Measurements from ENCODE around the gene BACH2. TPM values are rescaled to one million over a fixed set of nuclear protein-coding genes. Genes with fewer than 3 reads are reported as not detected.
"Not testable (repeated sequence)": the region's sequence is repeated elsewhere in the genome, so short reads cannot be mapped to it uniquely, and the experiment has no call there.

Gene BACH2
- polyA plus RNA-seq, 1 donor: 11.4 TPM

DNA sequence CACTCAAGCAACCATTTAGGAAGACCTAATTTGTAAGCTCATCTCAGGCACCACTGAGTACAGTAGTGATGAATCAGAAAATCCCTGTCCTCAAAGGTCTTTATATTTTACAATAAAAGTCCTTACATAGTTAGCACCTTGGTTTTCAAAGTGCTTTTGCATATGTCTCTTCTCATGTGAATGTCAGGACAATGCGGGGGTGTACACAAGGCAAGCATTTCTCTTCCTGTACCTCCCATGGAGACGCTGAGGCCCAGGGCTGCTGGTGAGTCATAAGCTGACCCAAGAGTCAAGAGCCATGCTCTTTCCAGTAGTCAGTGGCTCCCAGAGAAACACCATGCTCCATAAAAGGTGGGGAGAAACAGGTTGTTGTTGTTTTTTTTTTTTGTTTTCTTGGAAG lies 228.4 kb downstream of the BACH2 start:
- DNase-seq: peak; percentile 17

DNA sequence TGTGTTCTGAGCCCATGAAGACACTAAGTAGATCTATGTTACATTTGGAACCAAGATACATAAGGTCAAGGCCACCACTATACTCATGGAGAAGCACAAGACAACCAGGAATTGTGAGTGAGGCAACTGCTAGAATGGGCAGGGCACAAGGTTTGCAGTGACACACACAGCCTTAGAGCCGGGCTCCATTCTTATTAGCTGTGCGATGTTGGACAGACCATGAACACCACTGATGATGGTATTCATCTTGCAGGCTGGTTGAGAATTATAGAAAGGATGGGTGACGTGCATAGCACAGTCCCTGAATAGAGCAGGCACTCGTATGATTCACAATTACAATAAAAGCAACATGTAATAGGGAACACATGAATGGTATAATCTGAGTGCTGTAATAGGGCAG lies 229.9 kb downstream of the BACH2 start:
- no peak for DNase-seq

DNA sequence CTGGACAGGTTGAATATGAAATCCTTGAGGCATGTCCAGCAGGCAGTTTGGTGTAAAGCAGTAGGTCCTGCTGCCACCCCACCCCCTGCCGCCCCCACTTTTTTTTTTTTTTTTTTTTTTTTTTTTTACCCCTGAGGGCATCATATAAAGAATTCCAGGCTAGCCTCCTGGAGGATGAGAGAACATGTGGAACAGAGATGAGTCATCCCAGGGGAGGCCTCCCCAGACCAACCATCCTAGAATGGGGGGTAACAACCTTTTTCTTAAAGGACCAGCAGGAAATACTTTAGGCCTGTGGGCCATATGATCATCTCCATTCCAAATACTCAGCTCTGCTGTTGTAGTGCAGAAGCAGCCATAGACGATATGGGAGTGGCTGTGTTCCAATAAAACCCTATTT lies 231.5 kb downstream of the BACH2 start:
- no peak for DNase-seq

DNA sequence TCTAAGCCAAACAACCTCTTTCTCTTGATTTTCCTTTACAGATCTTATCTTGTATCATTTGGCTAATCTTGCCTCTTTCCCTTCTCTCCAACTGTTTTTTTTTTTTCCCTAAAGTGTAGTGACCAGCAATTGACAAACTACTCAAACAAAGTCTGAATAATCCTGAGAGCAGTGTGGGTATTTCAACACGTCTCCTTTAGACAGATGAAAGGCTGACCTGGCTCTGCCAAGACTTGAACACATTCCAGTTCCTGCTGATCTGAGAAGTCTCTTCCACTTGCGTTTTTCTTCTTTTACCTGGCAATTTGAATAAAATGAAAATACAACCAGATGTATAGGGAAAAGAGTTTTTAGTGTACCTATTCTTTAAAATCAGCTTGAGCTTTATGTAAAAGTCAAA lies 234.0 kb downstream of the BACH2 start:
- DNase-seq: no peak

DNA sequence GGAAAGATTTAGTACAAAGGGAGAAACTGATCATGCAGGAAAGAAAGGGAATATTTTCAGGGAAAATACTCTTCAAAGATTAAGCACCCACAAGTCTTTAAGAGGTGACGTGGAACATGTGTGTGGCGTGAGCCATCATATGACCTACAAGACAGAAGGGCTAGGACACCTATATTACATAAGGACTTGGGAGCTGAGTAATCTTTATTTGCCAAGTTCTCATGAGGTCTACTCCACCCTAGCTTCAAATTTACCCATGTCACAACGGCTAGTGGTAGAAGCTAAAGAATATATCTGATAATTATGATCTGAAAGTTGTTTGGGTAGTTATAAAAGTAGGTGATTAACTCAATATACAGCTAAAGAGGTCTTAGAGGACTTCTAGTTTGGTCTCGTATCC lies 234.6 kb downstream of the BACH2 start:
- no peak for DNase-seq

DNA sequence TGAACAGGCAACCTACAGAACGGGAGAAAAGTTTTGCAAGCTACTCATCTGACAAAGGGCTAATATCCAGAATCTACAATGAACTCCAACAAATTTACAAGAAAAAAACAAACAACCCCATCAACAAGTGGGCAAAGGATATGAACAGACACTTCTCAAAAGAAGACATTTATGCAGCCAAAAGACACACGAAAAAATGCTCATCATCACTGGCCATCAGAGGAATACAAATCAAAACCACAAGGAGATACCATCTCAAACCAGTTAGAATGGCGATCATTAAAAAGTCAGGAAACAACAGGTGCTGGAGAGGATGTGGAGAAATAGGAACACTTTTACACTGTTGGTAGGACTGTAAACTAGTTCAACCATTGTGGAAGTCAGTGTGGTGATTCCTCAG lies 237.5 kb downstream of the BACH2 start:
- DNase-seq: not testable (repeated sequence)

DNA sequence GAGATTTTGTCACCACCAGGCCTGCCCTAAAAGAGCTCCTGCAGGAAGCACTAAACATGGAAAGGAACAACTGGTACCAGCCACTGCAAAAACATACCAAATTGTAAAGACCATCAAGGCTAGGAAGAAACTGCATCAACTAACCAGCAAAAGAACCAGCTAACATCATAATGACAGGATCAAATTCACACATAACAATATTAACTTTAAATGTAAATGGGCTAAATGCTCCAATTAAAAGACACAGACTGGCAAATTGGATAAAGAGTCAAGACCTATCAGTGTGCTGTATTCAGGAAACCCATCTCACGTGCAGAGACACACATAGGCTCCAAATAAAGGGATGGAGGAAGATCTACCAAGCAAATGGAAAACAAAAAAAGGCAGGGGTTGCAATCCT lies 240.7 kb downstream of the BACH2 start:
- DNase-seq: not testable (repeated sequence)

DNA sequence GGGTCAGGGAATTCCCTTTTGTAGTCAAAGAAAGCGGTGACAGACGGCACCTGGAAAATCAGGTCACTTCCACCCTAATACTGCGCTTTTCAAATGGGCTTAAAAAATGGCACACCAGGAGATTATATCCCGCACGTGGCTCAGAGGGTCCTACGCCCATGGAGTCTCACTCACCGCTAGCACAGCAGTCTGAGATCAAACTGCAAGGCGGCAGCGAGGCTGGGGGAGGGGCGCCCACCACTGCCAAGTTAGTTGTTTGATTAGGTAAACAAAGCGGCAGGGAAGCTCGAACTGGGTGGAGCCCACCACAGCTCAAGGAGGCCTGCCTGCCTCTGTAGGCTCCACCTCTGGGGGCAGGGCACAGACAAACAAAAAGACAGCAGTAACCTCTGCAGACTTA lies 242.4 kb downstream of the BACH2 start:
- DNase-seq: not testable (repeated sequence)

DNA sequence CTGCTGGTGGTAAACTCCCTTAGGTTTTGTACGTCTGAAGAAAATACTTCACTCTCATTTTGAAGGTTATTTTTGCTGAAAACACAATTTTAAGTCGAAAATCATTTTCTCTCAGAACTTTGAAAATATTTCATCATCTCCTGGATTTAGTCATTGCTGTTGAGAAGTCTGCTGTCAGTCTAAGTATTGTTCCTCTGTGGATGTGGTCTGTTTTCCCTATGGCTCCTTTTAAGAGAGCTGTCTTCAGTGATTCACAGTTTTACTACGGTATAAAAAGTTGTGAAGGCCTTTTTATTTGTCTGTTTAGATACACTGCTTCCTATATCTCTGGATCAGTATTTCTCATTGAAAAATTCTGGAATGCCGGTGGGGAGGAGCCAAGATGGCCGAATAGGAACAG lies 243.0 kb downstream of the BACH2 start:
- no peak for DNase-seq

DNA sequence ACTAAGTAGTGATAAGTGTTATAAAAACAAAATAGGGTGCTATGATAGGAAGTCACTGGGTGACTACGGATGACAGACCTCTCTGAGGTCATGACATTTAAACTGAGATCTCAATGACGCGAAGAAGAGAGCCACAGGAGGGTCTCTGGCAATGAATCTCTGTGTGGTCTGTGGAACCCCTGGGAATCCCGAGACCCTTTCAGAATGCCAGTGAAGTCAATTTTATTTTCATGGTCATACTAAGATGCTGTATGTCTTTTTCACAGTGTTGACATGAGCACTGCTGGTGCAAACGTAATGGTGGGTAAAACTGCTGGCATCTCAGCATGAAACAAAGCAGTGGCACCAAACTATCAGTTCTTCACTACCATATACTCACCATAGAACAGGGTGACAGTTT lies 247.3 kb downstream of the BACH2 start:
- DNase-seq: no peak

DNA sequence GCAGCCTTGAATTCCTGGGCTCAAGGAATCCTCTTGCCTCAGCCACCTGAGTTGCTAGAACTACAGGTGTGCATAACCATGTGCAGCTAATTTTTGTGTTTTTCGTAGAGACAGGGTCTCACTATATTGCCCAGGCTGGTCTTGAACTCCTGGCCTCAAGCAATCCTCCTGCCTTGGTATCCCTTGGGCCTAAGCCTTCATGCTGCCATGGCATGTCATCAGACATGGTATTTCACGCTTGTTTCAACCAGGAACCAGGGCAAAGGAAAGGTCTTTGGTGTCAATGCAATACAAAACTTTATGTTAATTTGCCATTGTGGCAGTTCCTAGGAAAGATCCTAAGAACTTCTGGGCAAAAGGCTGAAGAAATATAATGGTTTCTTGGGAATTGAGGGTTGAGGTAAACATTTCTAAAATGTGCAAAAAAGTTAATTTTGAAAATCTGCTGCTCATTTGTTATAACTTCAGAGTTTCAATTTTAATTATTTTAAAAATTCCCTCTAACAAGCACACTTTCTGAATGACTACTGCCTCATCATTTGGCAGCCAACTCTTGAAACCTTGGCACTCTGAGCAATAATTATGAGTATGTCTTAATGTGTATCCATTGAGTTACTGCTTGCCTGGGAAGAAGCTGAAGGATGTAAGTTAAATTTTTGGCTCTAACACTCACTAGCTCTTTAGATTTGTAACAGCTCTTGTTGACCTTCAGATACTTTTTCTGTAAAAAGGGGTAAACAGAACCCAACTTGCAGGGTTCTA lies 248.3 kb downstream of the BACH2 start:
- no peak for DNase-seq

DNA sequence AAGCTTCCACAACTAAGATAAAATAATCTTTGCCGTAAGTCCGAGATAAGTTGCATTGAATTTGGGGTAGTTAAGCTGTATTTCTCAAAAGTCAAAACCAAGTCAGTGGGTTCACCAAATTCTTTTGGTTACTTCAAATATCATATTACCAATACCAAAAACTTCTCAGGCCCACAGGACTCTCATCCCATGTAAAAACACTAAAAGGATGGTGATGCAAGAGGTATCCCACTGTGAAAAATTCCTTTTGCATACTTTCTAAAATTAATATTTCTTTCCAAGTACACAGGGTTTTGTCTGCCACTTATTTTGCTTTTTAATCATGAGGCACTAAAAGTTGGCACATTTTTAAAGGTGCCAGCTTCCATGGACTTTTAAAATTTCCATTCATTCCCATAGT lies 251.1 kb downstream of the BACH2 start:
- DNase-seq: no peak

DNA sequence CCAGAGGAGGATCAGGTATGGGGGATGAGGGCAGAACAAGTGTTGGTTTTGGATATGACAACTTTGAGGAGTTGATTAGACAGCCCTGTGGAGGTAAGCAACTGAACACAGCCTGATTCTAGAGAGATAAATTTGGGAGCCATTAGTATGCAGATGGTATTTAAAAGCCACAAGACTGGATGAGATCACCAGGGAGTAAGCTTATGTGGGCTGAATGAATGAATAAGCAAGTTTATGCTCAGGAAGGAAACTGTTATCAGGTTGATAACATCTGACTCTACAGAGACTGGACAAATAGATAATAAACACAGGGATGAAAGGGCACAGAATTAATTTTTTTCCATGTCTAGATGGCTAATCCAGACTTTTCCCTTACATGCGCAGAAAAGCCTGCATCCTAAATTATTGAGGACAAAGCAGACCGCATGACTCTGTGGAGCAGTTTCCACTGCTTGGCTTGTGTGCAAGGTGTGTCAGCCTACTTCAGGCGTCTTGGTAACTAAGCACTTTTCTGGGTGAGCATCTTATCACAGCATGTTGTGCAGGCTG lies 251.7 kb downstream of the BACH2 start:
- no peak for DNase-seq

DNA sequence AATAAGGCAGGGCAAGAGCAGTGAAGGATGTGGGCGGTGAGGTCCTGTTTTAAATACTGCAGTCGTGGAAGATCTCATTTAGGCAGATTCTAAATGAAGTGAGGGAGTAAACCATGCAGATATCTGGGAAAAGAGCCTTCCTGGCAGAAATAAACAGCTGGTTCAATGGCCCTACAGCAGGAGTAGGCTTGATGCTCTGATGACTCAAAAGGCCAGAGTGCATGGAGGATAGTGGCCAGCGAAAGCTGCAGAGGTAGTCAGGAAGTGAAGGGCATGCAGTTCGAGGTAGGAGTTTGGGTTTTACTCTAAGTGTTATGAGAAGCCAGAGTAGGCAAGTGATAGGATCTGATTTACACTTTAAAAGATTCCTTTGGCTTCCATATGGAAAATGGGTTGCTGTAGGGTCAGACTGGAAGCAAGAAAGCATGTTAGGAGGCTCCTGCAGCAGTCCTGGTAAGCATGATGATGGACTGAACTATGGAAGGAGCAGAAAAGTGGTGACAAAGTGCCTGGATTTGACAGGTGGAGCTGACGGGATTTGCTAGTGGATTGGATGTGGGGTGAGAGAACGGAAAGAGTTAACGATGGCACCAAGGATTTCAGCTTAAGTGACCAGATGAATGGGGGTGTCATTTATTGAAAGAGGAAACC lies 252.3 kb downstream of the BACH2 start:
- no peak for DNase-seq

DNA sequence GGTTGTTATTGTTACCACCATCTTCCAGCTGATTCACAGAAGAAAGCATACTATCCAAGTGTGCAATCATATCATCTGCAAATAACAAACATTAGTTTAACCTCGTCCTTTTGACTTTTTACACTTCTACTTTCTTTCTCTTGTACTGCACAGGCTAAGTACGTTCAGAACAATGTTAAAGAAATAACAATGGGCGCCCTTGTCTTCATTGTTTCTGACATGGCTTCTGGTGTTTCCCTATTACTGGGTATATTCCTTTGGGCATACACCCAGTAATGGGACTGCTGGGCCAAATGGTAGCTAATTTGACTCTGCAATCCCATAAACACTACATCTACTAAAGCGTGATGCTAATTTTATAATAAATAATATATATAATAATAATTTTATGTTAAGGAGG lies 255.7 kb downstream of the BACH2 start:
- no peak for DNase-seq

DNA sequence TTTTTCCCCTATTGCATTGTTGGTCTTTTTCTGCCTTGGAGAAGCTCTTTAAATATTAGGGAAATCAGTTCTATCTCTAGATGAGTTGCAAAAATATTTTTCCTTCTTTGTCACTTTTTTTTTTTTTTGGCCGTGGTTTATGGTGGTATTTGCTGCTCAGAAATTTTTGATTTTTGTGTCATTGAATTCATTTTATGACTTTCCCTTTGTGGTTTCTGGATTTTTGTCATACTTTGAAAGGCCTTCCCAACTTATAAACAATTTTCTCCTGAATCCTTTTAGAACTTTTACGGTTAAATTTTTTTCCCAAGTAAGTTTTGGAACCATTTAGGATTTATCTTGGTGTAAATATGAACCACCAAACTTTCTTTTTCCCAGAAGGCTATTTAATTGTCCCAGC lies 256.7 kb downstream of the BACH2 start:
- DNase-seq: no peak

DNA sequence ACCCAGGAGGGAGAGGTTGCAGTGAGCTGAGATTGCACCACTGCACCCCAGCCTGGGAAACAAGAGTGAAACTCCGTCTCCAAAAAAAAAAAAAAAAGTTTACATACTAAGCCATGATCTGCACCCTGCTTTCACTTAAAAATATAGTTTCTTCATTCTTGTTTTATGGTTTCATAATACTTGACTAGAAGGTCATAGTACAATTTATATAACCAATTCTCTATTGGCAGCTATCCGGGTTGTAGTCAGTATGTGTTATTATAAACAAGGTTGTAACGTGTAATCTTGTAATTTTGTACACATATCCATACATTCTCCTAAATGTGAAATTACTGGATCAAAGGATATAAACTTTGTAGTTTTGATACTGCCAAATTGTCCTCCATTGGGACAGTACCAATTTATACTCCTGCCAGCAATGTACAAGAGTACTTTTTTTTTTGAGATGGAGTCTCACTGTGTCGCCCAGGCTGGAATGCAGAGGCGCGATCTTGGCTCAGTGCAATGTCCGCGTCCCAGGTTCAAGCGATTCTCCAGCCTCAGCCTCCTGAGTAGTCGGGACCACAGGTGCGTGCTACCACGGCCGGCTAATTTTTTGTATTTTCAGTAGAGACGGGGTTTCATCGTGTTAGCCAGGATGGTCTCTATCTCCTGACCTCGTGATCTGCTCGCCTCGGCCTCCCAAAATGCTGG lies 257.5 kb downstream of the BACH2 start:
- no peak for DNase-seq

DNA sequence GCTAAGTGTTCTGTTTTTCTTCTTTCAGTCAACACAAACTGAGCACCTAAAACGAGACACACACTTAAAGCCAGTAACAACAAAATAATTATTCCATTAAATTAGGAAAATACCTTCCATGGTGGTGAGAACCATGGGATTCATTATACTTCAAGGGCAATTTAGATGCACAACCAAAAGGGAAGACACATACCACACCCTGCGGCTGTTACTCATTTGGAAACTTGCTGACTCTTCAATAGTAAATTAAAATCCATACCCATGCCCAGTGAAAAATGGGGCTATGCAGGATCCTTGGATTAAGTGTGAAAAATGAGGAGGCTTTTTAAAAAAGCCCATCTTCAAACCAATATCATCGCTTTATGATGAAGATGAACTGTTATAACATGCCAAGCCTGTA lies 259.7 kb downstream of the BACH2 start:
- DNase-seq: no peak

DNA sequence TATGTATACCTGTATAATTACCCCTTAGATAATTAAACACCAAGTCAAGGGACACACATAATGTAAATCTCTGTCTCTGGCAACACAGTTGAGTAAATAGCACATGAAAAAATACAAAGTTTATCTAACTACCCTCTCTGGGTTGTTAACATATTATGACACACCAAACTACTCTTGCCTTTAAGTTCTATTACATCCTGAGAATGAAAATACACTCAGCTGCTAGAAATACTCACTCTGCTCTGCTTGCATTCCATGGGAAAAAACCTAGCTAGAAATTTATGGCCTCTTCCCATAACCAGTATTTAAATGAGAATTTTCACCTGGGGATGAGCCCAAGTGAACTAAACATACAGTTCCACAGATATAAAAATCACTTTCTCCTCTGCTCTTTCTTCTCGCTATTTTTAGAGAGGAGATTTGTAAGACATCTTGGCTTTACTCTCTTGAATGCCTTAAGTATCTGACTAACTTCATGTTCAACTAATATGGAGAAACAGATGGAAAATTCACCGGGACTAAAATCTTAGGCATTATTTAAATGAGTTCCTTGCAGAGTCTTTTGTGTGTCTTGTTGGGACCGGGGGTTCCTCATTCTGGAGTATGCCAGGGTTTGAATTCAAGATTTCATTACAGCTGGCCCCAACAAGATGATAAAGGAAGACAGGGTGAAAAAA lies 261.5 kb downstream of the BACH2 start:
- no peak for DNase-seq

DNA sequence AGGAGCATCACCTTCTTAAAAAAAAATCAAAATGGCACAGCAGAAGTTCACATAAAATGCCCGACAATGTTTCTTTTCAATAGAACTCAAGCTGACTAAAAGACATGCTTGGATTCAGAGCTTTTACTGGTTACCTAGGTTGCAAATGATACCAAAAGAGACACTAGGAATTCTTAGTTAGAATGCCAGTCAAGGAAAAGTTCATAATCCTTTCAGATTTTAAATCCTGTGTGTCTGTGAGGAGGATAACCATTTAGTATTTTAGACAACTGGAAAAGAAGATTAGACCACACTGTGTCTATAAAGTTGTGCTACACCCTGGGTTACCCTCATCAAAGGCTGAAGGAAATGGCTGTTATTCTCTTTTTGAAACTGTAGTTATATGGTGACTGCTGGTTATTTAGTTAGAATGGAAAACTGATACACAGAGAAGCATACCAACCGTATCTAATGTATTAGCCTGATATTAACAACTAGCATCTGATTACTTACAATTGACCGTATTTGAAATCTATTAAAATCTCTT lies 262.8 kb downstream of the BACH2 start:
- no peak for DNase-seq

DNA sequence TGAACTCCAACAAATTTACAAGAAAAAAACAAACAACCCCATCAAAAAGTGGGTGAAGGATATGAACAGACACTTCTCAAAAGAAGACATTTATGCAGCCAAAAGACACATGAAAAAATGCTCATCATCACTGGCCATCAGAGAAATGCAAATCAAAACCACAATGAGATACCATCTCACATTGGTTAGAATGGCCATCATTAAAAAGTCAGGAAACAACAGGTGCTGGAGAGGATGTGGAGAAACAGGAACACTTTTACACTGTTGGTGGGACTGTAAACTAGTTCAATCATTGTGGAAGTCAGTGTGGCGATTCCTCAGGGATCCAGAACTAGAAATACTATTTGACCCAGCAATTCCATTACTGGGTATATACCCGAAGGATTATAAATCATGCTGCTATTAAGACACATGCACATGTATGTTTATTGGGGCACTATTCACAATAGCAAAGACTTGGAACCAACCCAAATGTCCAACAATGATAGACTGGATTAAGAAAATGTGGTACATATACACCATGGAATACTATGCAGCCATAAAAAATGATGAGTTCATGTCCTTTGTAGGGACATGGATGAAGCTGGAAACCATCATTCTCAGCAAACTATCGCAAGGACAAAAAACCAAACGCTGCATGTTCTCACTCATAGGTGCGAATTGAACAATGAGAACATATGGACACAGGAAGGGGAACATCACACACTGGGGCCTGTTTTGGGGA lies 264.0 kb downstream of the BACH2 start:
- not testable (repeated sequence) for DNase-seq

Measured in left kidney (tissue), 2 donors.